WTC11 (cell line): ENCODE results near the gene RIC8A.

Experiments
- ATF1 ChIP-seq: sonication (generic); formaldehyde crosslinking; IDR thresholded peaks from 2 replicates; pipeline ENCODE4 v1.8.1; 2023; ENCODE audit warnings: mild to moderate bottlenecking, moderate library complexity, missing genetic modification reagents
- CBFB ChIP-seq: sonication (generic); formaldehyde crosslinking; IDR thresholded peaks from 2 replicates; pipeline ENCODE4 v1.8.1; 2022; ENCODE audit warnings: mild to moderate bottlenecking, low read depth, missing genetic modification reagents
- NFYB ChIP-seq: sonication (generic); formaldehyde crosslinking; conservative IDR thresholded peaks from 2 replicates; pipeline ENCODE4 v1.8.0; 2022; ENCODE audit warnings: low read depth, missing genetic modification reagents
- RELA ChIP-seq: sonication (generic); formaldehyde crosslinking; IDR thresholded peaks from 2 replicates; pipeline ENCODE4 v1.8.1; 2022; ENCODE audit warnings: missing genetic modification reagents, mild to moderate bottlenecking, borderline replicate concordance
- ZNF671 ChIP-seq: fragments of 250-450 bp; sonication (Bioruptor Pico); IDR thresholded peaks from 2 replicates; pipeline ENCODE4 v1.8.0; 2021; ENCODE audit warnings: mild to moderate bottlenecking
- TF ChIP-seq, protein P1 (sequence below): fragments of 200-600 bp; IDR thresholded peaks from 2 replicates; pipeline ENCODE4 v1.8.0; 2022; ENCODE audit warnings: antibody characterized with exemption
- TF ChIP-seq, protein P2 (sequence below): sonication (generic); formaldehyde crosslinking; IDR thresholded peaks from 2 replicates; pipeline ENCODE4 v1.8.1; 2023; ENCODE audit warnings: mild to moderate bottlenecking, missing genetic modification reagents

DNA sequence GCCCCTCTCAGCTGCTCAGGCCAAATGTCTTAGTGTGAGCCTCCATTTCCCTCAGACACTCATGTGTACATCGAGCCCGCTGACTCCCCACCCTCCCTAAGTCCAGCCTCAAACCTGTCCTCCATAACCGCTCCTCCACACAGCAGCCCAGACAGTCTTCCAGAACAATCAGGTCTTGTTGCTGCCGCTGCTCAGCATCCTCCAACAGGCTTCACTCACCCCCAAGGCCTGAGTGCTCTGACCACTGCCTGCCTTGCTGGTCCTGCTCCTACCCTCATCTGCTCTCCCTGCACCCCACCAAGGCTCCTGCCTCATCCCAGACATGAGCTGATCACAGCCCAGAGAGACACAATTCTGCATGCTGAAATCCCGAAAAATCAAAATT, 46.4 kb downstream of the RIC8A start:
- TF ChIP-seq RELA, result no peak
- TF ChIP-seq, protein P1, sequence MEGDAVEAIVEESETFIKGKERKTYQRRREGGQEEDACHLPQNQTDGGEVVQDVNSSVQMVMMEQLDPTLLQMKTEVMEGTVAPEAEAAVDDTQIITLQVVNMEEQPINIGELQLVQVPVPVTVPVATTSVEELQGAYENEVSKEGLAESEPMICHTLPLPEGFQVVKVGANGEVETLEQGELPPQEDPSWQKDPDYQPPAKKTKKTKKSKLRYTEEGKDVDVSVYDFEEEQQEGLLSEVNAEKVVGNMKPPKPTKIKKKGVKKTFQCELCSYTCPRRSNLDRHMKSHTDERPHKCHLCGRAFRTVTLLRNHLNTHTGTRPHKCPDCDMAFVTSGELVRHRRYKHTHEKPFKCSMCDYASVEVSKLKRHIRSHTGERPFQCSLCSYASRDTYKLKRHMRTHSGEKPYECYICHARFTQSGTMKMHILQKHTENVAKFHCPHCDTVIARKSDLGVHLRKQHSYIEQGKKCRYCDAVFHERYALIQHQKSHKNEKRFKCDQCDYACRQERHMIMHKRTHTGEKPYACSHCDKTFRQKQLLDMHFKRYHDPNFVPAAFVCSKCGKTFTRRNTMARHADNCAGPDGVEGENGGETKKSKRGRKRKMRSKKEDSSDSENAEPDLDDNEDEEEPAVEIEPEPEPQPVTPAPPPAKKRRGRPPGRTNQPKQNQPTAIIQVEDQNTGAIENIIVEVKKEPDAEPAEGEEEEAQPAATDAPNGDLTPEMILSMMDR, result no peak
- TF ChIP-seq ZNF671 (CRISPR knock-in tag), result no peak
- TF ChIP-seq ATF1, result no peak
- TF ChIP-seq, protein P2, sequence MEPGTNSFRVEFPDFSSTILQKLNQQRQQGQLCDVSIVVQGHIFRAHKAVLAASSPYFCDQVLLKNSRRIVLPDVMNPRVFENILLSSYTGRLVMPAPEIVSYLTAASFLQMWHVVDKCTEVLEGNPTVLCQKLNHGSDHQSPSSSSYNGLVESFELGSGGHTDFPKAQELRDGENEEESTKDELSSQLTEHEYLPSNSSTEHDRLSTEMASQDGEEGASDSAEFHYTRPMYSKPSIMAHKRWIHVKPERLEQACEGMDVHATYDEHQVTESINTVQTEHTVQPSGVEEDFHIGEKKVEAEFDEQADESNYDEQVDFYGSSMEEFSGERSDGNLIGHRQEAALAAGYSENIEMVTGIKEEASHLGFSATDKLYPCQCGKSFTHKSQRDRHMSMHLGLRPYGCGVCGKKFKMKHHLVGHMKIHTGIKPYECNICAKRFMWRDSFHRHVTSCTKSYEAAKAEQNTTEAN (CRISPR knock-in tag), result no peak
- no peak for TF ChIP-seq NFYB (CRISPR knock-in tag)
- no peak for TF ChIP-seq CBFB (CRISPR knock-in tag)
